HG02870 (cell line): ENCODE data around the gene ZNF408.

ENCODE experiments used
- ATAC-seq: cut with Tn5 transposase; IDR thresholded peaks from one replicate; pipeline ENCODE4 v1.9.1; 2021; ENCODE audit warnings: mild to moderate bottlenecking, moderate library complexity; ENCODE audit not compliant: unreplicated experiment

Gene ZNF408

DNA sequence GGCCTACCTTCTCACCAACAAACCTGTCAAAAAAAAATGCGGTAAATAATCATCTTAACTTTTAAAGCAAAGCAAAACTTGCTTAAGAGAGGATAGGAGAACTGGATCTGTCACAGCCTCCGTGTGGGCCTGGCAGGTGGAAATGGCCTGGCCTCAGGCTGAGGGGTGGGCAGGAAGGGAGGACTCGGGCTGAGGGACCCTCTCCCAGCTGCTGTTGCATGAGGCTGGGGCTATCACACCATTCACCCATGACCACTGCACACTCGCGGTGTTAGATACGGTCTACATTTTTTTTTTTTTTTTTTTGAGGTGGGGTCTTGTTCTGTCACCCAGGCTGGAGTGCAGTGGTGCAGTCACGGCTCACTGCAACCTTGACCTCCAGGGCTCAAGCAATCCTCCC lies 24.9 kb upstream of the ZNF408 start:
- no peak for ATAC-seq

DNA sequence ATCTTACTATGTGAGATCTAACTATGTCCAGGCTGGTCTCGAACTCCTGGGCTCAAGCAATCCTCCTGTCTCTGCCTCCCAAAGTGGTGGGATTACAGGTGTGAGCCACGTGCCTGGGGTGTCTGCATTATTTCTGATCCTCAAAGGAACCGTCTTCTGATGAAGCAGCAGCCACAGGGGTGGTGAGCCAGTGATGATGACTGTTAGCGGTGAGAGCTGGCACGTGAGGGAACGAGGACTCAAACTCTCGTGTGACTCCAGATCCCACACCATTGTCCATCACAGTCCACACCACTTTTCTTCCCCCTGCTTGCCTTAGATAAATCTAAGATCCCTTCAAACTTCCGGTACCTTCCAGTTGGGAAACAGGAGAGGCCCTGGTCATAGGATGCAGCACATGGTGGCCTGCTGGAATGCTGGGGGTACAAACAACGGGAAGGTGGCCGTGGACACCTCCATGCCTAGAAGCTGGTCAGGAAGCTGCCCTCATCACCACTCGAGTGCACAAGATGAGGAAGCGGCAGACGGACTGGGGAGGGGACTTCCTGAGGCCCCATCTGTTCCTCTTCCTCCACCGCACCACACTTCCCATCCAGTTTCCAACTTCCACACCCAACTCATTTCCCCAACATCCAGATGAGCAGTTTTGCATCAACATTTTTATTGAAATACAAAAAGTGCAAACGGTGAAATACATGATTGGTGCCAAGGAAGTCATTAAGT lies 24.2 kb upstream of the ZNF408 start:
- ATAC-seq = no peak

DNA sequence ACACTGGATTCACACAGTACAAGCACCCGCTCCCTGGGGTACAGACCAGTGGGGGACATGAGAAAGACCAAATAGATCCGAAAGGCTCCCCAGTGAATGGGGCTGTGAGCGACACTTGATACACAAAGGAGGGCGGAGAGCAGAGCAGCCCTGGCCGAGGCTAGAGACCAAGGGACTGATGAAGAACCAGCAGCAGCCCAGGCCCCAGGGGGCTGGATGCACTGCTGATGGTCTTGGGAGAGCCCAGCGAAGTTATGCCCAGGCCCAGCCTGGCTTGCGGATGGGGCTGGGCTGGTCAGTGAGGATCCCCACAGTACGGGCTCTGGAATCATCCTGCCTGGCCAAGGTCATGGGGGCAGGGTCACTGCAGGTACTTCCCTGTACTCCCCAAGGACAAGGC lies 23.7 kb upstream of the ZNF408 start:
- no peak for ATAC-seq

DNA sequence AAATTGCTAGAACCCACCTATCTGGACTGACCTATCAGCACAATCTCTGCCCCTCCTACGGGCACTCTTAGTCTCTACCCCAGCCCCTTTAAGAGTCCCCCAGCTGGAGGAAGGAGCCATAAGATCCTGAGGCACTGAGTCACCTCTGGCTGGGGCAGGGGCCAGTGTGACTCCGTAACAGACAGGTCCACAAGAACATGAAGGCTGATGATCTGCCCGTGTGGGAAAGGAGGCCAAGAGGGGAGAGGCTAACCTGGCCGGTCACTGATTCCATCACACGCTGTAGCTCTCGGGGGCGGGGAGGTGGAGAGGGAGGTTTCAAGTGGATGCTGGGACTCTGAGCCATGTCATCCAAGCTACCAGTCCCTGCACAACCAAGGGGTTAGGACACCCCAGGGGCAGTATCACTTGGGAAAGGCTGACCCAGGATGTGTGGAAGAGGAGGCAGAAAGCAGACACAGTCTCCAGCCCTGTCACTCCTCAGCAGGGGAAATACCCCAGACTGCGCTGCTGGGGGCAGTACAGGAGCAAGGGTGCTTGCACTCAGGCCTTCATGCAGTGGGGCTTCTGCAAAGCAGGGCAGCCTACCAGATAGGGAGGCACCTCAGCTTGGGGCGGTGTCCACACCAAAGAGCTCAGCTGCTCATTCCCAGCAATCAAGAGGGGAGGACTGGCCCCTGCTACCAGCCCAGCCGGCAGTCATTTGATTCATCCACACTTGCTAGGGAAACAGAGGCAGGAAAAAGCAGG lies 22.7 kb upstream of the ZNF408 start:
- ATAC-seq = no peak

DNA sequence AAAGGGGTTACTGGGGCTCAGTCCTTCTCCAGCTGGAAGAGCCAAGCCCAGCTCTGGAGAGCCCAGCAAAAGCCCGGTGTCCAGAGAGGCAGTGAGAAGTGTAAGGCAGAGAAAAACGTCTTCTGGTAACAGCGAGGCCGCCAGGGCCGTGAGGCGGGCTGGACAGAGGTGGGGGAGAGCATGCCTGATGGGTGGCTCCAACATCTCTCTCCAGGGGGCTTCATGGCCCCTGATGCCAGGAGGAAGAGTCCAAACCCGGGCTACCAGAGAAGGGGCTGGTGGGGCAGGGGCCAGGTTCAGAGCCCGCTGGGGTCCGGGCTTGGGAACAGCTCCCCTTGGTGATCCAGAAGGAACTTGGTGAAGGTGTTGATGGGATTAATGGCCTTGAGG lies 22.1 kb upstream of the ZNF408 start:
- no peak for ATAC-seq

DNA sequence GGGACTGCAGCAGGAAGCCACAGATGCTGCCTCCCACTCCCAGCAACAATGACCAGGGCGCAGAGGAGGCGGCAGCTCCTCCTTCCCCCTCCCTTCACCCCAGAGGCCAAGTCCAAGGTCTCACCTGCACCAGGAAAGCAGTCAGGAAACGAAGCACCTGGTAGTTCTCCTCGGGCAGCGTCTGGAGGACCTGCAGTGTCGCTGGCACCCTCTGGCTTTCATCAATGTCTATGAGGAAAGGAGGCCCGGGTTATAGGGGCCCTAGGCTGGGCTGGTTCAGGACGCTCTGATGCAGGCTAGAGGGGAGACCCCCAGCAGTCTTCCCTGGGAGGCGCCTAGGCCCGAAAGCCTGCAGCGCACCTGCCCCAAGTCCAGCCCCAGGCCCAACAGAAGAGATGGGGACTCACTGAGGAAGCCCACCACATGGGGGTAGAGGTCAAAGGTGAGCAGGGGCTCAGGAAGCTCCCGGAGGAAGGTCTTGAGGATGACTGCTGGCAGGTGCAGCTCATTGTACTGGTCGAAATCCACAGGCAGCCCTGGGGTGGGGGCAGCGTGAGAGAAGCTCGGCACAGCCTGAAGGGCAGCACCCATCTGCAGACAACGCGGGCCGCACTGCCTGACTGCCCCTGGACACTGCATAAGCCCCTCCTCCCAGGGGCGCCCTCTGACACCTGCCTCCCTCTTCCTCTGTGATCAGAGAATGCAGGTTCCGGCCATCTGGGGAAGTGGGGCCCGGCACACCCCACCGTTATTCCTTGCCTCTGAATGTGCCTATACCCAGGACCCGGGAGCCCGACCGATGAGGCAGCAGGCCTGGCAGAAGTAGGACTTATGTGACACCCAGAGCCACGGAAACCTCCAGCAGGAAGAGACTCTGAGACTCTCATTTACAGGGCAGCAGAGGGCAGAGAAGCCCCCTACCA lies 21.3 kb upstream of the ZNF408 start:
- ATAC-seq = no peak

DNA sequence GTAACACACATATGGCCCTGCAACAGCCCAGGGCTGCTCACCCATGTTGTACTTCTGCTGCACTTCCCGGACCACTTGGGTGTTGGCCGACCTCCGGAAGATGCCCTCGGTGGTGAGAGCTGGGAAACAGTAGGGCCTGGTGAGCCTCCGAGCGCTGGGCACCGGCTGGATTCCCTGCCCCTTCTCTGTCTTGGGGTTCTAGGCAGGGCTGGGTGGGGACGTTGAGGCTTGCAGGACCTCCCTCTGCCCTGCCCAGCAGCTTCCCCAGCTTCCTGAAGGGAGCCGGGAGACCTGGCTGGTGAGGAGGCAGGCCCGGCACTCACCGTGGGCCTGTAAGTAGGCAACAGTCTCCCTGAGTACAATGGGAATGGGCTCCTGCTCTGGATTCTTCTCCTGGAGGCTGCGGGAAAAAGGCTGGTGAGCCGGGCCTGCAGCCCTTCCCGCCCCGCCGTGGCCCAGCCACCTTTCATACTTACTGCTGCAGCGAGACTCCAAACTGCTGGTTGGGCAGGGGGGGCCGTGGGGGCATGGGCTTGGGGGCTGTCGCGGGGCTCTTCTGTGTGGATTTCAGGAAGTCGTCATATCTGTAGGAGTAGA lies 20.6 kb upstream of the ZNF408 start:
- no peak for ATAC-seq

DNA sequence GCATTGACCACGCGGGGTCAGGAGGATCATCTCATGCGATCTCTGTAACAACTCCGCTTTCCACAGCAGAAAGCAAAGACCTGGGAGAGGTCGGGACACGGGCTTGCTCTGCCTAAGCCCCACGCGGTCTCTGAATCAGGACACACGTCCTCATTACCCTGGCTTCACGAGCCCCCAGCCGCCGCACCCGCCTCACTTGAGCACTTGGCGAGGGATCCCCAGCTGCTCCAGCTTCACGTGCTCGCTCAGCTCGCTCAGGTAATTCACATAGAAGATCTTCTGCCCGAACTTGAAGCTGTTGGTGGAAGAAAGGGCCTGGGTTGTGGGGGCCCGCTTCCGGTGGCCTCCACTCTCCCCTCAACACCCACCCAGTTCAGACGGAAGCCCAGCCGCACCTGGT lies 20.0 kb upstream of the ZNF408 start:
- ATAC-seq = no peak

DNA sequence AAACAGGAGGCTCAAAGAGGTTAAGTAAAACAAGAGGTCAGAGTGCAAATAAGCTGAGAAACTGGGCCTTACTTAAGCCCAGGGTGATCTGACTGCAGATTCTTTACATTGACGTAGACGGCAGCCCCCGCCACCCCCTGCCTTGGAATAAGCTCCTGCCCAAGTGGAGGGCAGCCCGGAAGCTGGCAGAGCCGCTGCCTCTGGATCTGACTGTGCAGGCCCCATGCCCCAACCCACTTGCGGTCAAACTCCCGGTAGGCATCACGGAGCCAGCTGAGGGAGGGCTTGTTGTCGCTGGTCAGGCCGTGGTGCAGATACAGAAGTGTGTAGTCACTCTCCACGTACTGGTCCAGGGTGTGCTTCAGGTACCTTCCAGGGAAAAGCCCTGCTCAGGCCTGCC lies 19.0 kb upstream of the ZNF408 start:
- no peak for ATAC-seq

DNA sequence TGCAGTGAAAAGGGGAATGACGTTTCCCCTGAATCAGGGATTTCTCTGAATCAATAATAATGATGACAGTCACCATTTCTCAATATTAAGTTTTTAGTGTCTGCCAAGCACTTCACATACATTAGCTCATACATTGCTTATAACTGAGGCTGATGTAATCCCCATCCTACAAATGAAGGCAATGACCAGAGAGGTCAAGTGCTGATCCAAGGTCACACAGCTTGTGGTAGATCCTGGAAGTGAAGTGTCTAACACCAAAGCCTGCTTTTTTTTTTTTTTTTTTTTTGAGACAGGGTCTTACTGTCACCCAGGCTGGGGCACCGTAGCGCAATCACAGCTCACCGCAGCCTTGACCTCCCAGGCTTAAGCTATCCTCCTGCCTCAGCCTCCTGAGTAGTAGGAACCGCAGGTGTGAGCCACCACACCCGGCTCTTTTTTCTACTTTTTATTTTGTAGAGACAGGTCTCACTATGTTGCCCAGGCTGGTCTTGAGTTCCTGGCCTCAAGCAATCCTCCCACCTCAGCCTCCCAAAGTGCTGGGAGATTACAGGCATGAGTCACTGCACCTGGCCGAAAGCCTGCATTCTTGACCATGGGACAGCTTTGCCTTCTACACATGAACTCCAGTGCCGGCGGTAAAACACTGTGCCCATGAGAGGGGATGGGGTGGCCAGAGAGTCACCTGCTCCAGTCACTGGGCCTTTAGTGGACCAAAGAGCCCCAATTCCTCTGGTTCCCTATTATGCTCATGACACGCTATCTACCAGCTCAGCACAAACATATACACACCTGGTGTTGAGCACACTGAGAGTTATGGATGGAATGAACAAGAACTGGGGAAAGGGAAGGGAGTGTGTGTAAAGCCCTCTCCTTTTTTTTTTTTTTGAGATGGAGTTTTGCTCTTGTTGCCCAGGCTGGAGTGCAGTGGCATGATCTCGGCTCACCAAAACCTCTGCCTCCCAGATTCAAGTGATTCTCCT lies 17.8 kb upstream of the ZNF408 start:
- no peak for ATAC-seq

DNA sequence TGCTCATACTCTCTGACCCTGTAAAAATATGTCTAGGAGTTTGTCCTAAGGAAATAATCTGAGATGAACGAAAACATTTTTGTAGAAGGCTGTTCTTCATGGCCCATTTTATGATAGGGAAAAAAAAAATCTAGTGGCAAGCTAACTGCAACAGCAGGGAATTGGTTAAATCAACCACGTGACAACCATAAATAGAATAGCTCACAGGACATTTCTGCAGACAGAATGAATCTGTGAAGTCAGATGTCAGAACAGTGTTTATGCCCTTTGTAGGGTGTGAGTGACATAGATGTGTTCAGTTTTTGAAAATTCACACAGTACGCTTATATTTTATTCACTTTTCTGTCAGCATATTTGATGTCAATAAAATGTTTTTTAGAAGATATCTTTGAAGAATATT lies 16.5 kb upstream of the ZNF408 start:
- ATAC-seq = no peak

DNA sequence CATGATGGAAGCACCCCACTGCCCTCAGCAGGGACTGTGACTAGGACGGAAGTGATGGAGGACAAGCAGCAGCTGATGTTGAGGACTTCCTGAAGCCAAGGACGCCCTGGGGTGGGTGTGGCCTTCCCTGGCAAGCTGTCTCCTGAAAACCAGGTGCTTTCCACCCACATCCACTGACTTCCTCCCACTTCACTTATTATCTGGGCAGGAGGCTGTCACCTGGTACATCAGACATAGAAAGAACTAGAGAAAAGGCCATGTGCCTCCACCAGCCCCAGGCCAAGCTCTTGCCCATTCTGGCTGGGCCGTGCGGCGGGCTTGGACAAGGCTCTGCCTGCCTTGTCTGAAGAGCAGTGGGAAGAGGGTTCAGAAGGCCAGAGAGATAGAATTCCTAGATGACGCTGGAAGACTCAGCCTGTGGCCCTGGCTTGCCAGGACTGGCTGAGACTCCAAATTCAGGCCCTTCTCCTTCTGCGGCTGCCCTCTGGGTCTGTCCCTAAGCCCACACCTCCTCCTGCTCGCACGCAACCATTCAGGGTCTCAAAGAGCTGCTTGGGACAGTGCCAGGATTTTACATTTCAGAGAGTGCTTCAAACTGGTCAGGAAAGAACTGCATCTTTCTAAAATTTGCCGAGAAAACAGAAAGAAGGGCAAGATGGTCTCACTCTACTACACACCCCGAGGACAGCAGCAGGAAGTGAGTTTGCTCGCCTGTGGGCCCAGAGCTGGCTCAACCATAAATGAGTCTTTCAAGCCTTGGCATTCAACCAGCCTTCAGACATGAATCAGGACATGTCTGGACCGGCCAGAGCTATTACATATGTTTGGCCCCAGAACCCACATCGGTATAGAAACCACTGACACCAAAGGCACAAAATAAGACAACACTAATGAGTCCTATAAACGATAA lies 13.7 kb upstream of the ZNF408 start:
- ATAC-seq = no peak

DNA sequence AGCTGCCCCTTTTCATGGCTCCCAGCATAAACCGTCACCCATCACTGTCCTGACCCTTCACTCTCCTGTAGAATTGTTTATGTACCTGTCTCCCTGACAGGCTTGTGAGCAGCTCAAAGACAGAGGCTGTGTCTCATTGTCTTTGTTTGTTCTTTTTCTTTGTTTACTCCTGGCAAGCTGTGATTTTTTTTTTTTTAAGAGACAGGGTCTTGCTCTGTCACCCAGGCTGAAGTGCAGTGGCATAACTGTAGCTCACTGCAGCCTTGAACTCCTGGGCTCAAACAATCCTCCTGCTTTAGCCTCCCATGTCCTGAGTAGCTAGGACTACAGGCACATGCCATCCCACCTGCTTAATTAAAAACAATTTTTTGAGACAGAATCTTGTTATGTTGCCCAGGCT lies 10.1 kb upstream of the ZNF408 start:
- no peak for ATAC-seq

DNA sequence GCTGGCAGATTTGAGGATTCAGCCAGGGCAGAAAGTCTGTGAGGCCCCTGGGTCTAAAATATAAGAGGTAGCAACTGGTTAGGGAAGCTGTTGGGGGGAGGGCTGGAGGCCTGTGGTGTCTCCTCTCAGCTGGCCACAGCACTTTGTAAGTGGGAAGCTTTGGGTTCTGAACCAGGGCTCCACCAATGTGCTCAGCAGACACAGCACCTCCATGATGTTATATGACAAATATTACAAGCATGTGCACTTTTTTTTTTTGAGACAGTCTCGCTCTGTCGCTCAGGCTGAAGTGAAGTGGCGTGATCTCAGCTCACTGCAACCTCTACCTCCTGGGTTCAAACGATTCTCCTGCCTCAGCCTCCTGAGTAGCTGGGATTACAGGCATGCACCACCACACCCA lies 8.4 kb upstream of the ZNF408 start:
- ATAC-seq = no peak

DNA sequence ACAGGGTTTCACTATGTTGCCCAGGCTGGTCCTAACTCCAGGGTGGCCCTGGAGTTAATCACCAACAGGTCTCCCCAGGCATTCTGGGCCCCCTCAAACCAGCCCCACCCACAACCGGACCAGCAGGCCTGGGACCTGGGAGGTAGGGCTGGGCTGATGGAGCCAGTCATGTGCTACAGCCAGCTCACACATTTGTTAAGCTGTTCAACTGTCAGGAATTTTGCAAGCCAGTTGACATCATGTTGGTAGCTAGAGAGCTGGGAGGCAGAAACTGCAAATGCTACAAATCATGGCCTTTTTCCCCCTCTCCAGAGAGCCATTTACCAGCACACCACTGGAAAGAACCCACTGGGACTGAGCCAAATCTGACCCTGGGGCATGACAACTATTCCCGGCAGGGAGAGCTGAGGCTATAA lies 7.2 kb upstream of the ZNF408 start:
- no peak for ATAC-seq

DNA sequence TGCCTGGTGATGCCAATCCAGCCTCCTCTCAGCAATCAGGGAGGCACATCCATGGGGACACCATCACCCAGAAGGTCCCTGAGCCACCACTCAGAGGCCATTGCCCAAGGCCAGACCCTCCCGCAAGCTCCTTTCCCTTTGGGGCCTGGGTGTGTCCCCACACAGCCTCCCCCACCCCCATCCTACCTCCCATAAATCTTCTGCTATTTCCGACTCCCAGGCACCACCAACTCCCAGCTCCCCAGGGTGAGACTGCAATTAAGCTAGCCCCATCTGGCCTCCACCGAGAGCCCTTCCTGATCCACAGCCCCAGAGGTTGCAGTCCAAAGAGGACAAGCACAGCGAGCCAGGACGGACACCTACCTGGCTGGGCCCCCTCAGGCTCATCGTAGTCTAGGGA lies 6.8 kb upstream of the ZNF408 start:
- no peak for ATAC-seq

DNA sequence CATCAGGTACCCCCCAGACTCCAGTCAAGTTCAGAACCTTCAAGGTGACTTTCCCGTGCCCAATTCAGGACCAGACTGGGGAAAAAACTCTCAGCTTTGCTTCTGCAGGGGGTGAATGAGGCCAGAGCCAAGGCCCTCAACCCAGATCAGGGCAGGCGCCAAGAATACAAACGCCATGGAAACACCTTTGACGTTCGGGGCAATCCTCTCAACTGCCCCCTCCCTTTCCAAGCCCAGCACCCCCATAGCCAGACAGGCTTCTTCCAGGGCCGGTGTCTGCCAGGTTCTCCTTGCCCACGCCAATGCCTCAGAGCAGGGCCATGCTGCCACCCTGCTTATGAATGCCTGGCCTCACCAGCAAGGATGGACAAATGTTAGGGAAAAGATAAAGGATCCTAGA lies 6.2 kb upstream of the ZNF408 start:
- no peak for ATAC-seq

DNA sequence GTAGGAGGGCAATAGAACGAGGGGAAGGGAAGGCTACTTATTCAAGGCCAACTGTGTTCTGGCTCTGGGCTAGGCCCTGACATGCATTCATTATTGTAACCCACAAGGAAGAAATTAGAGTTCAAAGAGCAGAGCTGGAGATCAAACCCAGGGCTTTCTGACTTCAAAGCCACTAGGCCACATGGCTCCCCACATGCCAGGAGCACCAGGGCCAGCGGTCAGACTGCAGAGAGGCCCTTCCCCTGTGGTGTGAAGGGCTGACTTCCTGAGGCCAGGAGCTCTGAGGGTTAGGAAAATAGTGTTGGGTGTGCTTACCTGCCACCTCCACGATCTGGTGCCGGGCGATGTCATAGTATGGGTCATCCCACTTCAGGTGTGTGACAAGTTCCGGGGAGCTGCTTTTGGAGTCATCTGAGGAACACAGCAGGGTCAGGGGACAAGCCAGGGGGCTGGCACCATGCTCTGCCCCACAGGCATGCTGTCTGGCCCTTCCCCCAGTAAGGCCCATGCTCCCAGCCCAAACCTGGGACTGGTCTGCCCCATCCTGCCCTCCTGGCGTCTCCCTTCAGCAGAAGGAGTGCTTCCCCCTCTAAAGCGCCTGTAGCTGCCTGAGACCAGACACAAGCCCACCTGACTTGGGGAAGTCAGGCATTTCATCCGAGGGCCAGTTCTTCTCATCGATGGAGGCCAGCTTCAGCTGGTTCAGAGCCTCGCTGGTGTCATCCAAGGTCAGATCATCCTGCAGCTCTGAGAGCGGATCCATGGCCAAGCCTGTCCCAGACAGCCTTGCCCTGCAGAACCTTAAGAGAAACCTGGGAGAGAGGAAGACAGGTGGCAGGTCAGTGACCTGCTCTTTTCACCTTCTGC lies 5.3 kb upstream of the ZNF408 start:
- ATAC-seq = no peak
